HG03457 (cell line): Measurements from ENCODE around the gene PPP1R27.

Experiments
- ATAC-seq: cut with Tn5 transposase; IDR thresholded peaks from one replicate; pipeline ENCODE4 v1.9.1; 2021; ENCODE audit warnings: moderate number of reproducible peaks; ENCODE audit not compliant: unreplicated experiment

The PPP1R27 gene

DNA sequence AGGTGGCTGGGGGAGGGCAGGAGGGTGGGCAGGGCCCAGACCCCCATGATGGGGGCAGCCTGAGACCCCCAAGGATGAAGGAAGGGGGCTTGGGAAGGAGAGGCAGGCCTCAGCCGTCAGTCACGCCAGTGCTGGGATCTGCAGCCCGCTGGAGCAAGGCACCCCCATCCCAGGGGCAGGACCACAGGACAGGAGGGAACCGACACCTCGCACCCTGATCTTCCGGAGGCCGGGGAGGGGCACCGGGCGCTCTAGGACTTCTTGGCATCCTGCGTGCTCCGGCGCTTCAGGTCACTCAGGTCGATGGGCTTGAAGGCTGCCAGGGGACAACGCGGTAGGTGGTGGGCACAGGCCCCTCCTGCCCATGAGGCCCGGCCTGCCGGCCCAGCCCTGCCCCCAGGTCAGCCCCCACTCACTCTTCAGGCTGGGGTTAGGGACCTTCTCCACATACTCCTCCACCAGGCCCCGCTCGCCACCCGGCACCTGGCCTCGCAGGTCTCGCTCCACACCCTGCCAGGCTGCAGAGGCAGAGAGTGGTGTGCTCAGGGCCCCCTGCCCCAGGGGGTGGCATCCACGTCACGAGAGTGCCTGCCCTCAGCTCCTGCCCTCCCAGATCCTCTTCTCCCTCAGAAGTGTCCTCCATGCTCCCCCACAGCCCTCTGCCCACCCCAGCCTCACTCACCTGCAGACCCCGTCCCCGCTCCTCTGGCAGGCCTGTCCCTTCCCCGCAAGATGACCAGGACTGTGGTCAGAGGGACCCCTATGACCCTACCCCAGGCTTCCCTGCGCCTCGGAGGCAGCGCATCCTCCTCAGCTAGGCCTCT lies 11.6 kb downstream of the PPP1R27 start:
- no peak for ATAC-seq

DNA sequence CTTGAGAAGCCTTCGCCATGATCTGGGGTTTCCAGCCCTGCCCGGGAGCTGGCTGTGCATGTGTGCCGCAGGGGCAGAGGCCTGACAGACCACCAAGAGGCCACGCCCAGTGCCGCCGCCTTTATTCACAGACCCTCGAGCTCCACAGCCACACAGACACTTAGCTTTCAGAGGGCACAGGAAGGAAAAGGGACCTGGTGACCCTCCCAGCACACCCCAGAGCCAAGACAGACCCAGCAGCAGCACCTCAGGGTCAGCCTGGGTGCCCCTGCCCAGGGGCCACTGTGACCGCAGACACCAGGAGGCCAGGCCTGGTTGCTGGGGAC lies 12.6 kb downstream of the PPP1R27 start:
- no peak for ATAC-seq

DNA sequence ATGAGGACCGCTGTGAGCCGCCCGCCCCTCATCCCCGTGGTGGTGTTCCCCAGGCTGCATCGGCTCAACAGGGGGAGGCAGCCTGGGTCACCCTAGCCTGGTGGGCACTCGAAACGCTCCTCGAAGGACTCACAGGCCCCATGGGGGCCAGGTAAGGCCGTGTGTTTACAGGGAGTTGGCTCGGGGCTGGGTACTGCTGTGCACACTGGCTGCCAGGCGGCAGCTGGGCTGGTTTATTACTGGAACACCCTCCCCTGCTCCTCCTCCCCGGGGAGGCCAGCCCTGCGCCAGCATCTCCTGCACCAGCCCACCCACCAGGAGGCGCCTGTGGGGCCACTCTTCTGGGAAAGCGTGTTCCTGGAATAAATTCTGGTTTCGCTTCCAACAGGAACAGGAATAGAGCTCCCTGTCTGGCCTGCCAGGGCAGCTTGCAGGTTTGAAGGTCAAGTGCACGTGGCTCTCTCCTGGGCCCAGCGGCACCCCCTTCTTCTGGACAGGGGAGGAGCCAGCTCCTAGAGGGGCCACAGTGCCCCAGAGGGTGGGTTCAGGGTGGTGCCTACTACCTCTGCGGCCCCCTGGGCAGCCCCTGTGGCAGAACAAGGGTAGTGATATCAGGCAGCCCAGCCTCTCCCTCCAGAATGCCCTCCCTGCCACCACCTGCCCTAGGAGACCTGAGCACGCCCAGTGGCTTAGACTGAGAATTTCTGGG lies 13.1 kb downstream of the PPP1R27 start:
- no peak for ATAC-seq

- ATAC-seq, result no peak
Measured at GRCh38 chr17:81821147-81821546, 13.7 kb downstream of the PPP1R27 start.

DNA sequence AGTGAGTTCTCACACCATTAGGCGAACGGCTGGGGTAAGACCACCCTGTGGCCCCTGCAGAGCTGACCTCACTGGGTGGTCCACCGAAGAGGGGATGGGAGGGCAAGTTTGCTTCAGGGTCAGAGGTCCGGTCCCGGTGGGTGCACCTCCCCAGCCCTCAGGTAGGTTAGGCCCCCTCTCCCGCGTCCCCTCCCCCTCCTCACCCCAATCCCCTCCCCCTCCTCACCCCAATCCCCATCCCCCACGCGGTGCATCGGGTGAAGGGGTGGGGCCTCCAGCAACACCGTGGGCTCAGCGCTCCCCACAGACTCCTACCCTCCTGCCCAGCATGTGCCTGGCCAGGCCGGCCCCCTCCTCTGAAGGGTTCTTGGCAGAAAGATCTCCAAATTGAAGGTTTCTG lies 15.1 kb downstream of the PPP1R27 start:
- ATAC-seq, result no peak

- no peak for ATAC-seq
Measured at GRCh38 chr17:81817758-81818147, 17.1 kb downstream of the PPP1R27 start.

GRCh38 chr17:81815646-81815986 lies 19.2 kb downstream of the PPP1R27 start:
- ATAC-seq, result no peak

- no peak for ATAC-seq
Measured at GRCh38 chr17:81814748-81815645, 19.9 kb downstream of the PPP1R27 start.

GRCh38 chr17:81813861-81814683 lies 20.8 kb downstream of the PPP1R27 start:
- ATAC-seq, result no peak

GRCh38 chr17:81813371-81813684 lies 21.5 kb downstream of the PPP1R27 start:
- ATAC-seq, result no peak

GRCh38 chr17:81812571-81813370 lies 22.1 kb downstream of the PPP1R27 start:
- ATAC-seq, result no peak

DNA sequence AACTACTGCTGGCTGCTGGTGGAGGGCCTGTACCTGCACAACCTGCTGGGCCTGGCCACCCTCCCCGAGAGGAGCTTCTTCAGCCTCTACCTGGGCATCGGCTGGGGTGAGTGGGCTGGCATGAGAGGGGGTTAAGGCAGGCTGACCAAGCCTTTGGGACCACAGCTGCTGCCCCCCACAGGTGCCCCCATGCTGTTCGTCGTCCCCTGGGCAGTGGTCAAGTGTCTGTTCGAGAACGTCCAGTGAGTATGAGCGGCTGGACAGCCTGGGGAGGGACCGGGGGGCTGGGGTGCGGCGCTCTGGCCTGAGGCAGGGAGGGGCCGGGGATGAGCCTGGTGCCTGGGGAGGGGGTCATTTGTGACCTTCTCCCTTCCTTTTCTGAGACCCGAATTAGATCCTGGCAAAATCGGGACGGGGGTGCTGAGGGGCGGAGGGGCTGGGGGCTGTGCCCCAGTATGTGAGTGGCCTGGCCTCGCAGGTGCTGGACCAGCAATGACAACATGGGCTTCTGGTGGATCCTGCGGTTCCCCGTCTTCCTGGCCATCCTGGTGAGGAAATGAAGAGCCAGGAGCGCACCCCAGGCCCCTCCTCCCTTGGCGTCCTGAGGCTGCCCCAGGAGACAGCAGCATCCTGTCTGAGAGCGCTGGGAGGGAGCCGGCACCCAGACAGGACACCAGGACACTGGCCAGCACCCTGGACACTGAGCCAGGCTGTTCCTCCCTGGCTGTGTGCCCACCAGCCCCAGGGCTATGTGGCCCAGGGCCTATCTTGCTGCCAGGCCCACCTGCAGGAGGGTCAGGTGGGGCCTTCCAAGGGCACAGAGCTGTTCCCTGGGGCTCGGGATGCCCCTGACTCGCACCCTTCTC lies 22.9 kb downstream of the PPP1R27 start:
- ATAC-seq, result no peak

- no peak for ATAC-seq
Measured at GRCh38 chr17:81810892-81811704, 23.8 kb downstream of the PPP1R27 start.

- no peak for ATAC-seq
Measured at GRCh38 chr17:81810476-81810875, 24.4 kb downstream of the PPP1R27 start.

DNA sequence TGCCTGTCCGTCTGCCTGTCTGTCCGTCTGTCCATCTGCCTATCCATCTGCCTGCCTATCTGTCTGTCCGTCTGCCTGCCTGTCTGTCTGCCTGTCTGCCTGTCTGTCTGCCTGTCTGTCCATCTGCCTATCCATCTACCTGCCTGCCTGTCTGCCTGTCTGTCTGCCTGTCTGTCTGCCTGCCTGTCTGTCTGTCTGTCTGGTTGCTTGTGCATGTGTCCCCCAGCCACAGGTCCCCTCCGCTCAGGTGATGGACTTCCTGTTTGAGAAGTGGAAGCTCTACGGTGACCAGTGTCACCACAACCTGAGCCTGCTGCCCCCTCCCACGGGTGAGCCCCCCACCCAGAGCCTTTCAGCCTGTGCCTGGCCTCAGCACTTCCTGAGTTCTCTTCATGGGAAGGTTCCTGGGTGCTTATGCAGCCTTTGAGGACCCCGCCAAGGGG lies 25.3 kb downstream of the PPP1R27 start:
- ATAC-seq, result no peak

GRCh38 chr17:81808778-81809555 lies 25.9 kb downstream of the PPP1R27 start:
- ATAC-seq, result no peak

- ATAC-seq, result no peak
Measured at GRCh38 chr17:81807839-81808238, 27.0 kb downstream of the PPP1R27 start.
